GM12865 (cell line): ENCODE data around the gene HIPK4.

ENCODE experiments used
- DNase-seq: peaks from one replicate; pipeline ENCODE4 v3.0.0; 2010; ENCODE audit warnings: low read depth
- H3K4me3 ChIP-seq: 2 replicates; pipeline ENCODE4 v1.5.1; 2011; ENCODE audit warnings: mild to moderate bottlenecking, low read depth, low read length, control low read depth
- TF ChIP-seq, protein P1 (sequence below): IDR thresholded peaks from 2 replicates; pipeline ENCODE4 v1.5.1; 2011; ENCODE audit warnings: low read length, control low read depth, low read depth, inconsistent platforms; ENCODE audit not compliant: insufficient read depth; ENCODE audit errors: missing control alignments

The HIPK4 gene

DNA sequence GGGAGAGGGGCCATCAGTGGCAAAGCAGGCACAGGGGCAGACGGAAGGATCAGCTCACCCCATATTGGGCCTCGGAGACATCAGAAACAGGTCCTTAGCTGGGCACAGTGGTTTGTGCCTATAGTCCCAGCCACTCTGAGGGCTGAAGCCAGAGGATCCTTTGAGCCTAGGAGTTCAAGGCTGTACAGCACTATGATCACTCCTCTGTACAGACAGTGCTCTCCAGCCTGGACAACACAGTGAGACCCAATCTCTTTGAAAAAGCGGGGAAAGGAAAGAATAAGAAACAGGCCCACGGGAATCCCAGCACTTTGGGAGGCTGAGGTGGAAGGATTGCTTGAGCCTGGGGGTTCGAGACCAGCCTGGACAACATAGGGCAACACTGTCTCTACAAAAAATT lies 29.8 kb upstream of the HIPK4 start:
- H3K4me3 ChIP-seq = no peak overlapping the region
- TF ChIP-seq, protein P1, sequence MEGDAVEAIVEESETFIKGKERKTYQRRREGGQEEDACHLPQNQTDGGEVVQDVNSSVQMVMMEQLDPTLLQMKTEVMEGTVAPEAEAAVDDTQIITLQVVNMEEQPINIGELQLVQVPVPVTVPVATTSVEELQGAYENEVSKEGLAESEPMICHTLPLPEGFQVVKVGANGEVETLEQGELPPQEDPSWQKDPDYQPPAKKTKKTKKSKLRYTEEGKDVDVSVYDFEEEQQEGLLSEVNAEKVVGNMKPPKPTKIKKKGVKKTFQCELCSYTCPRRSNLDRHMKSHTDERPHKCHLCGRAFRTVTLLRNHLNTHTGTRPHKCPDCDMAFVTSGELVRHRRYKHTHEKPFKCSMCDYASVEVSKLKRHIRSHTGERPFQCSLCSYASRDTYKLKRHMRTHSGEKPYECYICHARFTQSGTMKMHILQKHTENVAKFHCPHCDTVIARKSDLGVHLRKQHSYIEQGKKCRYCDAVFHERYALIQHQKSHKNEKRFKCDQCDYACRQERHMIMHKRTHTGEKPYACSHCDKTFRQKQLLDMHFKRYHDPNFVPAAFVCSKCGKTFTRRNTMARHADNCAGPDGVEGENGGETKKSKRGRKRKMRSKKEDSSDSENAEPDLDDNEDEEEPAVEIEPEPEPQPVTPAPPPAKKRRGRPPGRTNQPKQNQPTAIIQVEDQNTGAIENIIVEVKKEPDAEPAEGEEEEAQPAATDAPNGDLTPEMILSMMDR = no peak
- DNase-seq = no peak

DNA sequence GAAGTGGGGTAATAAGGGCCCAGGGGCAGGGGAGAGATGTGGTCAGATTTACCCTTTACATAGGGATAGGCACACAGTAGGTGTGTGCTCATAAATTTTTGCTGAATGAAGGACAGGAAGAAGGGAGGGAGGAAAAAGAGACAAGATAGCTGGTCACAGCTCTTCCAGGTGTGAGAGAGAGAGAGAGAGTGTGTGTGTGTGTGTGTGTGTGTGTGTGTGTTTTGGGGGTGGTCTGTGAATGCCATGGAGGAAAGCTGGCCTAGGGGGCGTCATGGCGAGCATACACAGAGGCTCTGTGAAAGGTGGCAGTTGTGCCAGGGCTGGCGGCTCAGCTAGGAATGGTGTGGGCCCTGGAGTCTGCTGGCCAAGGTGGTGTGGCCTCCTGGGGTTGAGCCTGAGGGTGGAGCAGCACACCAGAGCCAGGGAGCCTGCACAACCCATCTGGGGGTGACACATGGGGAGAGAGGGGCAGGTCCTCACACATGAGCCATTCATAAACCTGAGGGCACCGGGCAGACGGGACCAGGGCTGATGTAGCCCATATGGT lies 29.2 kb upstream of the HIPK4 start:
- no peak overlapping the region for H3K4me3 ChIP-seq
- TF ChIP-seq, protein P1 = no peak
- DNase-seq = peak; percentile 29

DNA sequence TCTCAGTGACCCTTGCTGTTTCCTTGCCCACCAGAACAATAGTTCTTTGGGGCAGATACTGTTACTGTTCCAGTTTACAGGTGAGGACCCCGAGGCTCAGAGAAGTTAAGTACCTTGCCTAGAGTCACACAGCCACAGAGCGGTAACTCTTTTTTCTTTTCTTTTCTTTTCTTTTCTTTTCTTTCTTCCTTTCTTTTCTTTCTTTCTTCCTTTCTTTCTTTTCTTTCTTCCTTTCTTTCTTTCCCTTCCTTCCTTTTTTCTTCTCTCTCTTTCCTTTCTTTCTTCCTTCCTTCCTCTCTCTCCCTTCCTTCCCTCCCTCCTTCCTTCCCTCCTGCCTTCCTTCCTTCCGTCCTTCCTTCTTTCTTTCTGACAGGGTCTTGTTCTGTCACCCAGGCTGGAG lies 28.1 kb upstream of the HIPK4 start:
- H3K4me3 ChIP-seq = no peak overlapping the region
- TF ChIP-seq, protein P1 = no peak
- DNase-seq = no peak

DNA sequence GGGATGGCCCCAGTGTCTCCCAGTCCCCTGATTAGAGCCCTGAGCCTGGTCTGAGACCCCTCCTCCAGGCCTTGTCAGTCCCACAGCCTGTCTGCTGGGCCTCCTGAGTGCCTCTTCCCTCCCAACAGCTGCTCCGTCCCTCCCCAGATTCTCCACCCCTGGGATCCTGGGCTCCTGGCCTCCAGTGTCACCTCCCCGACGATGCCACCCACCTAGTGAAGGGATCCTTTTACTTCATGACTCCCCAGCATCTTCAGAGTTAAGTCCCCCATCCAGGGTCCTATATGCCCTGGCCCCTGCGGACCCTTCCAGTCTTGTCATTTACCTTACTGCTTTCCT lies 27.6 kb upstream of the HIPK4 start:
- H3K4me3 ChIP-seq = no peak overlapping the region

DNA sequence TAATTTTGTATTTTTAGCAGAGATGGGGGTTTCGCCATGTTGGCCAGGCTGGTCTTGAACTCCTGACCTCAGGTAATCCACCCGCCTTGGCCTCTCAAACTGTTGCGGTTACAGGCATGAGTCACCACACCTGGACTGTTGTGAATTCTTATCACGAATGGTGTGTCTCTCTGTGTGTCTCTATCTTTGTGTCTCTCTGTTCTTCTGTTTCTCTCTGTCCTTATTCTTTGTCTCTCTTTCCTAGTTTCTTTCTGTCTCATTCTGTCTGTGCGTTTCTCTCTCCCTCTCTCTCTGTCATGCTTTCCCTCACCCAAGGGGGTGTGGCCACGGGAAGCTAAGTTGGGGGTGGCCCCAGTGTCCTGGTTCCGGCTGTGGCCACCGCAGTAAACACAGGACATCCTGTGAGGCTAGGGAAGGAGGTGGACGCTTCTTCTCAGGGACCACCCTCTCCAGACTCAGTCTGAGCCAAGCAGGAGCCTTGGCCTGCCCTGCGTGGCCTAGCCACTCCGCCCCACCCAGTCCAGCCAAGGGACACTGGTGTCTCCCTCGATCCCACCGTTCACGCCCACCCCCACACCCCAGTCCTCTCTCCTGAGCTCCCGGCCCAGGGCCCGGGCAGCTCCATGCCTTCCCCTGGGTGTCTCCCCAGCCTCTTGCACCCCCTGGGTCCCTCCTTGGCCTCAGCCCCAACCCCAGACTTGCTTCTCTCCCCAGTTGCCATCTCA lies 27.1 kb upstream of the HIPK4 start:
- no peak overlapping the region; the same call in 1 of the 2 replicates for H3K4me3 ChIP-seq
- TF ChIP-seq, protein P1 = no peak
- peak; percentile 90 for DNase-seq

More for the DNA sequence above, 27.6 kb upstream of the HIPK4 start:
- TF ChIP-seq, protein P1 = no peak
- DNase-seq = no peak

DNA sequence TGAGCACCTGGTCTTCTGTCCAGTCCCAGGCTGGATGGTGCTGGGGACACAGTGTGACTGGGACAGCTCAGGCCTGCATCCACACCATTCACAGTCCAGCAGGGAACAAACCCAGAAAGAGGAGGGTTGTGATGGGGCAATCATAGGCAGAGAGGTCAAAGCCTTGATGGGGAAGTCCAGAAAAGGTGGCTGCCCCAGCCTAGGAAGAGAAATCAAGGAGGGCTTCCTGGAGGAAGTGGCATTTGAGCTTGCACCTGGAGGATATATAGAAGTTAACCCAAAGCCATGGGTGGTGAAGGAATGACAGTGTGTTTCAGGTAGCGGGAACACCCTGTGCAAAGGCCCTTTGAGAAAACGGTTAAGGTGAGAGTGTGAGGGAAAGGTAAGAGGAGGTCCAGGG lies 25.8 kb upstream of the HIPK4 start:
- DNase-seq = no peak
- H3K4me3 ChIP-seq = no peak overlapping the region

More for the DNA sequence above, 25.8 kb upstream of the HIPK4 start:
- TF ChIP-seq, protein P1 = no peak
